ENCODE results near the gene ARSJ.

GRCh38 chr4:113977526-113977855, 2.0 kb downstream of the ARSJ start:
- TF ChIP-seq CTCF (conservative IDR thresholded peaks at IDR 0.05; ENCODE audit: low read length) (no peak), EZH2phosphoT487 (IDR thresholded peaks at IDR 0.05; ENCODE audit: borderline replicate concordance) (no peak)
